ENCODE data around the gene OGN.

GRCh38 chr9:92384375-92384774 lies 20.0 kb downstream of the OGN start:
- no peak for TF ChIP-seq CTCF (conservative IDR thresholded peaks at IDR 0.05; ENCODE audit: low read depth, low read length)
- no peak for TF ChIP-seq EZH2 (IDR thresholded peaks at IDR 0.05; ENCODE audit: borderline replicate concordance, low read depth, low read length, poor library complexity, severe bottlenecking)
